B cell (primary cell): ENCODE data around the gene CHORDC1.

Experiments
- CTCF ChIP-seq: fragments of 200-600 bp; IDR thresholded peaks from one replicate; pipeline ENCODE4 v1.8.0; 2022; ENCODE audit warnings: antibody characterized with exemption, mild to moderate bottlenecking
- EZH2 ChIP-seq: IDR thresholded peaks from 2 replicates; pipeline ENCODE4 v1.6.1; 2012; ENCODE audit warnings: borderline replicate concordance, low read depth, mild to moderate bottlenecking, moderate library complexity, low read length; ENCODE audit not compliant: insufficient read depth, poor library complexity, severe bottlenecking

GRCh38 chr11:90216611-90217010 lies 6.2 kb downstream of the CHORDC1 start:
- TF ChIP-seq CTCF, result no peak
- no peak for TF ChIP-seq EZH2
